GM10847 (cell line): ENCODE data around the gene PPP1R36.

ENCODE experiments used
- POLR2A ChIP-seq: IDR thresholded peaks from 2 replicates; pipeline ENCODE4 v1.6.1; 2011; ENCODE audit not compliant: insufficient read length; ENCODE audit errors: extremely low read depth

Gene PPP1R36

DNA sequence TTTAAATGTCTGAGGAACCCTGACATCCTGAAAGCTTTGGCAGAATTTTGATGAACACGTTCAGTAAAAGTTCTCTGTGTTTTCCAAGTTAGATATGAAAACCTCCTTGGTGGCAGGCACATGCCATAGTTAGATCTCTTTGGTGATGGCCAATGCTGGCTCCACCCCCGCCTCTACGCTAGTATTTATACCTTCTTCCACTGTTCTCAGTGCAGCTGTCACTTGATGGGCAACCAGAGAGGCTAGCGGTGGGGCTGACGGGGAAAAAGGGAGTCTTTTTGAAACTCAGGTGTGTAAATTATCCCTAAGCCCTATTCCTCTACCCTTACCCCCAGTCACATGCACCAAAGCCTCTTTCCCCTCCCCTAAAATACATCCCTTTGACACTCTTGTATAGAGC is 32.1 kb downstream of the PPP1R36 start:
- no peak for TF ChIP-seq POLR2A

DNA sequence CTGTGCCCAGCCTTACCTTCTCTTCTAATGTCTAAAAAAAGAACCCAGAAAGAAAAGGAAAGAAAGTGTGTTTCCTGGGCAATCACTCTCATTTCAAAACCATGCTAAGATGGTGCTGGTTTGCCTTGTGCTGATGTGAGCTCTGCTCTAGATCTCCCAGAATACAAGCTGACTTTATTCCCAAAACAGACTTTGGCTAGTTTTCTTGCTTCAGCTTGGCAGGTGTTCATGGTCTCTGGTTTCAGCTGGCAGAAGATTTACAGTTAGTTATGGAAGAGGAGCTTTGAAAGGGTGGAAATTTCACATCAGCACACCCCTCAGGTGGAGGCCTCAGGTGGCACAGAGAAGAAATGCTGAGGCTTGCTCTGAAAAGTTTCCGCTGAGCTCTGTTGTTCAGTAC is 34.4 kb downstream of the PPP1R36 start:
- TF ChIP-seq POLR2A, result no peak

DNA sequence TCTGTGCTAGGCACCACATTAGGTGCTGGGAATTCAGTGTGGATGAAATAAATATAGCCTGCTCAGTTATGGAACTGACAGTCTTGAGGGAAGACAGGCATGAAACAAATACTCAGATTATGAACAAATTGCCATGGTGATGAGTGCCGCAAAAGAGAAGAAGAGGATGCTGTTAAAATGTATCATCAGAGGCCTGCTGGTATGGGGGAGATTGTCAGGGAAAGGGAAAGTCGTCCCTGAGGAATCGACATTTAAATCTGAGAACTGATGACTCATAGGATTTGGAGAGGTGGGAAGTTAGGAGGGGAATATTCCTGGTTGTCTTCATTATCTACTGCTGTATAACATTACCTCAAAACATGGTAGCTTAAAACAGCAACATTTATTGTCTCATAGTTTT is 42.0 kb downstream of the PPP1R36 start:
- TF ChIP-seq POLR2A, result no peak

DNA sequence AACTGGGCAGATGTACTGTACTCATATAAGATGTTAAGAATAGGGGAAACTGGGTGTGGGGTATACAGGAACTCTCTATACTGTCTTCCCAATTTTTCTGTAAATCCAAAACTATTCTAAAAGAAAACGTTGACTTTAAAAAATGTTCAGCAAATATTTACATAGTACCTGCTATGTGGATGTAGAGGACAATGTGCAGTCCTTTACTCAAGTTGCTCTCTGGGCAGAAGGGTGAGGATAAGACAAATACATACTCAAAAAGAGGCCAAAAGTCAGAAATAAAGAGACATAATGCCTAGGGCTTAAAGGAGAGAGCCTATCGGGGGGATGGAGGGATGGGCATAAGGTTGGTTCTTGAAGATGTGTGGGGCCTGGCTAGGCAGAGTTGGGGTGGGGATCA is 44.7 kb downstream of the PPP1R36 start:
- TF ChIP-seq POLR2A, result no peak

DNA sequence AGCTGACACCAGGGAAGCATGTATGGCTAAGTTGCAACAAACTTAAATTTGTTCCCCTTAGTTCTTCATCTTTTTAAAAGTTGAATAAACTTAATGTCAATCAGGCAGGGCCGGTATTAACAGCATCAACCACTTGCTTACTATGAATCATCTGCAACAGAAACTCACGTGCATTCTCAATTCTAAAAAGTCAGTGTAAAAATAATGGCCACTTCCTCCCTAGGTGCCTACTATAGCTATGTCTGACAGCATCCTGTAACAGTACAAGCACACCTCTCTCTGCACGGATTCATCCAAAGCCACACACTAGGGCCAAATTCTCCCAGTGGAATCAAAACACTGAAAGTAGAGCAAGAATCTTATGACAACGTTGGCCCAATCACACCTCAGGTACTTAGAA is 48.6 kb downstream of the PPP1R36 start:
- TF ChIP-seq POLR2A, result no peak

DNA sequence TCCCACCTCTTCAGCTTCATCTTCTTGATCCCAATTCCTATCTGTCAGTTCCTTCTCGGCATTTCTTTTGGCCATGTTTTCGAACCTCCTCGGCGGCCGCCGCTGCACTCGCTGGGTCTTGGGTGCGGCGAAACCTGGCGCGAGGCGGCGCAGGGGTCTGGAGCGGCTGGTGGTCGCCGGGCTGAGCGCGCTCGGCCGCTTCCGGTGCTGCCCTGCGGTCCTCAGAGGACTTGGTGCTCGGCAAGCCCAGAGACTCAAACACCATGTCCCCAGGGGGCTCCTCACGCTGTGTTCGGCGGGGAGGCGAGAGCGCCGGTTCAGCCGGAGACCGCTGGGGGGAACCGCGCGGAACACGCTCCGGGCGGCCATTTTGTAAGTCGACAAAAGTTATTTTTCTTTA is 51.8 kb downstream of the PPP1R36 start:
- TF ChIP-seq POLR2A, result no peak

DNA sequence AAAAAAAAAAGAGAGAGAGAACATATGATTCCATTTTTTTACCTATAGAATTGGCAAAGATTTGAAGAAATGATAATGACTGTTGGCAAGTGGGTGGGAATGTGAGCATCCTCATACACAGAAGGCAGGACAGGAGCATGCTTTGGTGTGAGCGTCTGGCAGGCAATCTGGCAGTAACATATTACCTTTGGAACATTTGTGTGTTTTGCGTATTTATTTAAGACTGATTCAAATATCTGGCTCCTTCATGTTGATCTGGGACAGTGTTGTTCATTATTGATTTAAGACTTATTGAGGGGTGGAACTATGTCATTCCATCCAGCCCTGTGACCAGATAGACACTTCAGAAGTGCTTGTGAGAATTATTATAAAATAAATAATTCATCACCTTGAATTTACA is 53.1 kb downstream of the PPP1R36 start:
- TF ChIP-seq POLR2A, result no peak

DNA sequence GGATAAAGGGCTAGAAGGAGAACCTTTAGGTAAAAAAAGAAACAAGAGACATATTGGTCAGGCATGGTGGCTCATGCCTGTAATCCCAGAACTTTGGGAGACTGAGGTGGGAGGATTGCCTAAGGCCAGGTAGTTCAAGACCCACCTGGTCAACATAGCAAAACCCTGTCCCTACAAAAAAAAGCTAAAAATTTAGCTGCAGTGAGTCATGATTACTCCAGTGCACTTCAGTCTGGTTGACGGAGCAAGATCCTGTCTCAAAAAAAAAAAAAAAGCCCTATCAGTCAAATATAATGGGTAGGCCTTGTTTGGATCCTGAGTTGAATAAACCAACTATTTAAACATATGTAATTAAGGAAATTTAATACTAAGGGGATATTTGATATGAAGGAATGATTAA is 54.2 kb downstream of the PPP1R36 start:
- no peak for TF ChIP-seq POLR2A

DNA sequence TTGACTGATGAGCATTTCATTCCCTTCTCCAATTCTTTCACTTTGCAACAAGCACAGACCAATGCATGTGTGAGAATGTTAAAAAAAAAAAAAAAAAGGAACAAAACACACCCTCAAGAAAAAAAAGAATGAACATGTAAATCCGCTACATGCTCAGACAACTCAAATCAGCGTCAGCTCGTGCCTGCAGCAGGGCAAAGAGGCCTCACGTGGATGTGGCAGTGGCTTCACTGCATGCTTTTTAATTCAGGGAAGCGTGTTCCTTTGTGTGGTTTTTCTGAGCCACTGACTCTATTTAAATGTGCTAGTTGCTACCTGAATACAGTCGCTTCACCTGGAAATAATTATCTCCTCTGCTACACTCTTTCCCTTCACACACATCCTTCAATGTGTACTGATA is 55.1 kb downstream of the PPP1R36 start:
- TF ChIP-seq POLR2A, result no peak

DNA sequence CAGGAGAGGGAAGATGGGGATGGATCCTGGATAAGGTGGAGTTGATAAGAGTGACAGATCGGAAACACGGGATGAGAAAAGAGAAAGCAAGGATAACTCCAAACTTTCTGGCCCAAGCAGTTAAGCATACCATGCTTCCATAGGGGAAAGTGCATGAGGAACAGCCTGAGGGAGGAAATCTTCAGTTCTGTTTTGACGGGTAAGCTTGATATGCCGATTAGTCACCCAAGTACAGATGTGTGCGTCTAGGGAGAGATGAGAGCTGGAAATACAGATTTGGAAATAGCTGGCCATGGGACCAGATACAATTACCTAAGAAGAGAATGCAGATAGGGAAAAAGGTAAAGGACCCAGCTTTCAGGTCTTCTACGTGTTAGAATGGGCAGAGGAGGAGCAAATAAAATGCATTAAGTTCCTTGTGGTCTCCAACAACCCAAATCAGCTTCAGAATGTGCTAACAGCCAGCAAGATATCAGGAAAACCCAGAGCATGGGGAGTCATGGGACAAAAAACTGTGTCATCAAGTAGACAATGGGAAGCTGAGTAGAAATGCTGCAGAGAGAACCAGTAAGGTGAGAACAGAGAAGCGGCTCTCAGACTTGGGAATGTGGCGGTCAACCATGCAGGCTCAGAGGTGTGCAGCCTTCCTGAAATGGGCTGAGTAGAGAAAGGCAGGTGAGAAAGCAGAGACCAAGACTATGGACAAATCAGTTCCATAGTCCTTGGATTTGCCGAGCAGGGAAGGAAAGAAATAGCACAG is 56.3 kb downstream of the PPP1R36 start:
- TF ChIP-seq POLR2A, result no peak

DNA sequence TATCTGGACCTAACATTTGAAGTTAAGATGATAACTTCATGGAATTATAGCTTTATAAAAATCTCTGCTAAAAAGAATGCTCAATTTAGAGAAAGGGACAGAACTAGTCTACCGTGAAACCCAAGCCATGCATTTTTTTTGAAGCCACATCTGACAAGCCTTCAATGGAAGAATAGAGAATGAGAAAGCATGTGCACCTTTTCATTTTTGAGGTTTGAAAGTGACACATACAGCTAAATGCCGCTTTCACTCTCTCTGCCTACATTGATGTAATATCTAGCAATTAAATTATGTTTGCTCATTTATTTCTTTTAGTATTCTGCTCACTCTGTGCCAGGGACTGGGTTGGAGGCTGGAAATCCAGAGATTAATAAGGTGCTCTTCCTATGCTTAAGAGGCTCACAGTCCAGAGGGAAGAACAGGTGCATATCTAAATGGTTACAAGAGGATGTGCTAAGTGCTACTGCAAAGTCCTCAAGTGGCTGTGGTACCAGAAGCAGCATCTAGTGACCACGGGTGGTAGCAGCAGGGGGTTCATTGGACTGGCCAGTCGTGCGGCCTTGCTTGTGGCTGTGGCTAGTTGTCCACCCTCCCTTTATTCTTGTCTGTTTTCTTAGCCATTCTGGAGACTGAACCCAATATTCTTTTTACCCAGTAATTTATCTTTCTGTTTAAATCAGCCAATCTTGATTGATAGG is 60.4 kb downstream of the PPP1R36 start:
- no peak for TF ChIP-seq POLR2A

DNA sequence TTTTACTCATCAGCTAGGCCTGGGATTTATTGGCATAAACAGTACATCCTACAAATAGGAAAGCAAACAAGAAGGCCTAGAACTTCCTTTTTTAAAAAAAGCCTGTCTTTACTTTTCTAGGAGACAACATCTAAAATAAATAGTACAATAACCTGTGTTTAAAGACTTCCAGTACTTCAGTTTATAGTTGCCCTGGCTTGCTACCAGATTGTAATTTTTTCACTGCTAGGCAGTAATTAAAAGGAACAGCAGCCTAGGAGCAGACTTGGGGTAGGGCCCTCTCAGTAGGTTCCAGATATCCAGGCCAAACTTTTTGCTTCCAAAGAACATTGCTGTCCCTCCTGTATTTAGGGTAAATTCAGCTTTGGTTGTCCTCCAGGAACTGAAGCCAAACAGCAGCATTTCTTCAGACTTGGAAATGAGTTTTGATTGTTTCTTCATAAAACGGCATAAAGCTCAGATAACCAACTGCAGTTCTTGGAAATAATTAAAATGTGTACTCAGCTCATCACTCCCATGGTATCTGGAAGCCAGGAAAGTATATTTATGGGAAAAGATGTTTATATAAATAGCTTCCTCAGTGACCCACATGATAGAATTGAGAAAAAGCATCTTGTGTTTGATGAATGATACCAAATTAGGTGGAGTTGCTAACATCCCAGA is 61.7 kb downstream of the PPP1R36 start:
- TF ChIP-seq POLR2A, result no peak

DNA sequence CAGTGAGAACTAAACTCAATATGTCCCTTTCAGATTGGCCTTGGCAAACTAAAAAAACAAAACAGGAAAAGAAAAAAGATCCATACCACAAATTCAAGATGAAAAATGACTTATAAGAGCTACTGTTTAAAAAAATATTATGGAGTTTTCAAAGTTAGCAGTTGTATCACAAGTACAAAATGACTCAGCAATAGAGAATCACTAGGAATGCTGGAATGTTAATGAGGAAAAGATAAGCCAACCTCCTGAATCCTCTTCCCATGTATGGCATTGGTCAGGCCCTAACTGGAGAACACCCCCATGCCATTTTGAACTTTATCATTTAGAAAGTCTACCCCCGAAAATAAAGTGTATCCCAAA is 62.2 kb downstream of the PPP1R36 start:
- TF ChIP-seq POLR2A, result no peak

DNA sequence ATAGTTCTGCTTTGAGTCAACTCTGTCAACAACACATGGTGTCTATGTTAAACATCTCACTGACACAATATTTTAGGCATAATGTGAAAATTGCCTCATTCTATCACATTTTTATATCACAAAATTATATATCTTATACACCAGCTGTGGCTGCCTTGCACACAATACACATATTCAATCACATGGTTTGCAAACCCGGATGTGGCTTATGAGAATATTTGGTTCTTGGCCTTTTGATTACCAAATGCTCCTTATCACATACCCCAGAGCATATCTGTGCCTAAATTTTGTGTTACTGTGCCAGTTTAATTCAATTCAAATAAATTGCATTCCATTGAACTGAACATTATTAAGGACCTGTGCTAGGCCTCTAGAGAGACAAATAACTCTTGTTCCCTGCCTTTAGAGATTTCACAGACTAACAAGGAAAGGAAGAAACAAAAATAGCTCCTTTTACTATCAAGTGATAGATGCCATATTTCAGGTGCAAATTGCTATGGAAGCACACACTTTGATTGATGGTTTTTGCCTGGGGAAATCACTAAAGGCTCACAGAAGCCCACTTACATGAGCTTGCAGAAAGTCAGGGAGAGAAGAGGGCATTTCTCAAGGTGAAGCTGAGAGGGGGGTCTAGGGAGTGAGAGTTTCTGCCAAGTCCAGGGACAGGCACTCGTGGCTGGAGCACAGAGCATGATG is 63.4 kb downstream of the PPP1R36 start:
- no peak for TF ChIP-seq POLR2A

DNA sequence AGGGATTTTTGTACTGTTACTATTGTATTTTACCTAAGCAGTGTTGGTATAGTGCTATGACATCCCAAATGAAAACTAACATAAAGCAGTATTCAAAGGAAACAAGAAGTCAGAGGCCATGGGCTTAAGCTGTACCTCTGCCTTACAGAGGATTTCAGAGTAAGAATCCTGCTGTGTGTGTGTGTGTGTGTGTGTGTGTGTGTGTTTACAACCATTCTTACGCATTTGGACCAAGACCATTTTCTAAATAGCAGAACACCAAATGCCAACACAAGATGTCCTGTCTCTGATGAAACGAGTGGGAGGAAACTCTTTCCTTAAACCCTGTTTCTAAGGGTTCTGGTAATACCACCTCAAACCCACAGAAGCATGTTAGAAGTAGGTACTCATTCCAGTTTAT is 64.4 kb downstream of the PPP1R36 start:
- TF ChIP-seq POLR2A, result no peak
